Ammon's horn (tissue), 1 donor: ENCODE measurements around the gene DEPDC4.

Source experiments
- DNase-seq: peaks from one replicate; pipeline ENCODE4 v3.0.0-alpha.2; 2016; ENCODE audit warnings: low spot score

DEPDC4 gene

GRCh38 chr12:100213016-100213891, 53.6 kb downstream of the DEPDC4 start:
- no peak for DNase-seq

- no peak for DNase-seq
Measured at GRCh38 chr12:100211698-100212097, 55.2 kb downstream of the DEPDC4 start.

DNA sequence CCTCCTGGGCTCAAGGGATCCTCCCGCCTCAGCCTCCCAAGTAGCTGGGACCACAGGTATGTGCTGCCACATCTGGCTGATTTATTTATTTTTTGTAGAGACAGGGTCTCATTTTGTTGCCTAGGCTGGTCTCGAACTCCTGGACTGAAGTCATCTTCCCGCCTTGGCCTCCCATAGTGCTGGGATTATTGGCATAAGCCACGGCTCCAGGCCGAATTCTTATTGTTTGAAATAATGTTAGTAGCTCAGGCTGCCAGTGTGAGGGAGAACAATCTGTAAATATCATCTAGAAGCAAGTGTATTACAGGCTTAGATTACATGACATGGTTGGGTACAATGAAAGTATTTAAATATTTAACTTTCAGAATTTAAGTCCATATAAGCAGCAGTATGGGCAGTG, 58.0 kb downstream of the DEPDC4 start:
- DNase-seq = no peak

GRCh38 chr12:100207311-100207710, 59.6 kb downstream of the DEPDC4 start:
- DNase-seq = no peak

DNA sequence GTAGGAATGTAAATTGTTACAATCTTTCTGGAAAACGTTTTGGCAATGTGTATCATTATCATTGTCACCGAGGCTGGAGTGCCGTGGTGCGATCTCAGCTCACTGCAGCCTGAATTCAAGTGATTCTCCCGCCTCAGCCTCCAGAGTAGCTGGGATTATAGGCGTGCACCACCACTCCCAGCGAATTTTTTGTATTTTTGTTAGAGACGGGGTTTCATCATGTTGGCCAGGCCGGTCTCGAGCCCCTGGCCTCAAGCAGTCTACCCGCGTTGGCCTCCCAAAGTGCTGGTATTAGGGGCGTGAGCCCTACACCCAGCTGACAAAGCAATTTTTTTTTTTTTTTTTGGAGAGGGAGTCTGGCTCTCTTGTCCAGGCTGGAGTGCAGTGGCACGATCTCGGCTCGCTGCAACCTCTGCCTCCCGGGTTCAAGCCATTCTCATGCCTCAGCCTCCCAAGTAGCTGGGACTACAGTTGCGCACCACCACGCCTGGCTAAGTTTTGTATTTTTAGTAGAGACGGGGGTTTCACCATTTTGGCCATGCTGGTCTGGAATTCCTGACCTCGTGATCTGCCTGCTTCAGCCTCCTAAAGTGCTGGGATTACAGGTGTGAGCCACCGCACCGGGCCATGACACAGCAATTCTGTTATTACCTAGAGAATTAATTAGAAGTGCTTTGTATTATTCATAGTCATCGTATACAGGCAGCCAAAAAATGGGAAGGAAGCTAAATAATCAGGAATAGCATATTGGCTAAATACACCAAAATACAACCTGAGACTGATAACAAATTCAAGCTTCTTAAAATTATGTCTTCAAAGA, 65.1 kb downstream of the DEPDC4 start:
- DNase-seq = no peak

- peak; percentile 97 for DNase-seq
Measured at GRCh38 chr12:100200463-100201181, 66.3 kb downstream of the DEPDC4 start, which contains the start of gene ACTR6. TSS of gene ACTR6 (plus strand) at chr12:100200815. CDS start at chr12:100200852, 37 bp downstream.

- peak; percentile 46 for DNase-seq
Measured at GRCh38 chr12:100199347-100200149, 67.3 kb downstream of the DEPDC4 start.

- DNase-seq = no peak
Measured at GRCh38 chr12:100199023-100199346, 67.9 kb downstream of the DEPDC4 start.

DNA sequence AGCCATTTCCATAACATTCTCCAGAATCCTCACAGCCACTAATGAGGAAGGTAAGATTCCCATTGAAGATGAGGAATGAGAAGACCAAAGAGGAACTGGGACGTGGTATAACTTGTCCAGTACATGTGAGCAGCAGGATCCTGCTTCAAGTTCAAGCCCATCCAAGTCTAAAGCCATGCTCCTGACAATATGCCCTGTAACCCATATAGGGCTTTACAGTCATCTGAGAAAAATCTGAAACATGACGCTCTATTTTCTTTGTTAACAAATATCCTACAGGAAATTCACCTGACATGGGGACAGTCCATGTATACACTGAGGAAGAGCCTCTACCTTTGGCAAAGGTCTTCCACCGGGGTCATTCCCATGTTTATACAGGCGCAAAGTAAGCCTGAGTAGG, 69.4 kb downstream of the DEPDC4 start:
- no peak for DNase-seq

DNA sequence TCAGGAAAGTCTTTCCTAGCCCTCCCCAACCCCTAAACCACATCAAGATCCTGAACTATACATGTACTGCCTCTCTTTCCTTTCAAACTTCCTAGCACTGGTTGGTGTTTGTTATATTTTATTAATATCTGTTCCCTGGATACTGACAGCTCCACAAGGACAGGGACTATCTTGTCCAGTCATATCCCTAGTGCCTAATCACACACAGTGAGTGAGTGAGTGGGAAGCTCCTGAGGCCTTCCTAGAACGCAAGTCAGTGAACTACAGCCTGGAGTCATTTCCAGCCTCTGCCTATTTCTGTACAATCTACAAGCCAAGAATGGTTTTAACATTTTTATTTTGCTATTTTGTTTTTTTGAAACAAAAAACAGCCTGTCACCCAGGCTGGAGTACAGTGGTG, 73.8 kb downstream of the DEPDC4 start:
- DNase-seq = no peak
